CD4-positive, CD25-positive, alpha-beta regulatory T cell (primary cell): ENCODE measurements around the gene CELF2. TPM values are rescaled to one million over a fixed set of nuclear protein-coding genes. Genes with fewer than 3 reads are reported as not detected.
A peak's percentile ranks its signal among the peaks of the same experiment; 100 is the strongest.

Source experiments
- ATAC-seq, 2 donors: fragments of 150-1000 bp; cut with Tn5 transposase; one replicate each; pipeline ENCODE4 v1.10.0; 2021; ENCODE audit warnings: low read depth in 2 of 2, moderate number of reproducible peaks in 2 of 2, moderate library complexity in 1 of 2
- DNase-seq, 3 donors: peaks; one replicate each; pipeline versions ENCODE4 v3.0.0 to v3.0.0-alpha.2; 2012 to 2022; ENCODE audit warnings: mixed read lengths in 1 of 3
- H3K27ac ChIP-seq: one replicate; pipeline ENCODE4 v1.7.0; 2013; ENCODE audit warnings: mild to moderate bottlenecking, low read length; ENCODE audit not compliant: insufficient read depth, poor library complexity, severe bottlenecking
- H3K27me3 ChIP-seq: one replicate; pipeline ENCODE4 v1.7.0; 2013; ENCODE audit warnings: low read length; ENCODE audit not compliant: control insufficient read depth, insufficient read depth
- H3K36me3 ChIP-seq: one replicate; pipeline ENCODE4 v1.7.0; 2013; ENCODE audit warnings: mild to moderate bottlenecking, low read length, moderate library complexity; ENCODE audit not compliant: control insufficient read depth, insufficient read depth
- H3K4me1 ChIP-seq: 2 replicates; pipeline ENCODE4 v1.7.0; 2013; ENCODE audit warnings: mild to moderate bottlenecking, low read length; ENCODE audit not compliant: insufficient read depth, control insufficient read depth, poor library complexity, severe bottlenecking
- H3K4me3 ChIP-seq: one replicate; pipeline ENCODE4 v1.7.0; 2013; ENCODE audit warnings: low read depth, mild to moderate bottlenecking, low read length, moderate library complexity
- H3K9me3 ChIP-seq, 2 experiments: 1 replicate in 1 of 2; 2 replicates in 1 of 2; pipeline ENCODE4 v1.7.0; 2013; ENCODE audit warnings: low read length in 2 of 2, mild to moderate bottlenecking in 1 of 2, moderate library complexity in 1 of 2; ENCODE audit not compliant: control insufficient read depth in 2 of 2
- H3K27ac Mint-ChIP-seq, 3 donors: one replicate each; pipeline ENCODE4 v1.8.0; 2020 to 2022; ENCODE audit warnings: mild to moderate bottlenecking in 3 of 3, mixed read lengths in 3 of 3, moderate library complexity in 2 of 3
- H3K27me3 Mint-ChIP-seq: one replicate; pipeline ENCODE4 v1.8.0; 2022; ENCODE audit warnings: mild to moderate bottlenecking, mixed read lengths
- H3K36me3 Mint-ChIP-seq: one replicate; pipeline ENCODE4 v1.8.0; 2020; ENCODE audit warnings: mixed read lengths
- H3K4me1 Mint-ChIP-seq, 4 donors: one replicate each; pipeline ENCODE4 v1.8.0; 2020 to 2022; ENCODE audit warnings: mixed read lengths in 4 of 4, mild to moderate bottlenecking in 1 of 4
- H3K4me3 Mint-ChIP-seq, 4 donors: one replicate each; pipeline ENCODE4 v1.8.0; 2020 to 2022; ENCODE audit warnings: mild to moderate bottlenecking in 4 of 4, mixed read lengths in 4 of 4, moderate library complexity in 3 of 4
- H3K9me3 Mint-ChIP-seq, 7 donors: one replicate each; pipeline ENCODE4 v1.8.0; 2020 to 2022; ENCODE audit warnings: mixed read lengths in 7 of 7, mild to moderate bottlenecking in 3 of 7, moderate library complexity in 2 of 7
- polyA plus RNA-seq, 4 donors: library from polyadenylated mRNA; unstranded; fragments of 300-500 nt; fragmentation: Illumina TruSeq; gene quantifications; one replicate each; pipeline ENCODE4 v1.2.3, GENCODE V29; 2021
- total RNA-seq: library from RNA; stranded (reverse); gene quantifications from one replicate; pipeline ENCODE4 v1.2.3, GENCODE V29; 2022

CELF2 gene
- total and polyA plus RNA-seq, 5 donors from 2014 or later = 117 to 230 (median 150) TPM

GRCh38 chr10:11201911-11202310 is 184.2 kb downstream of the CELF2 start:
- Histone ChIP-seq H3K27ac (peak overlapping the region; percentile 24), H3K4me3 (no peak overlapping the region), H3K4me1 (peaks cover 85% of the 10 kb centered on the region), H3K27me3 (no peaks in the 10 kb centered on the region), H3K9me3 (no peaks in the 10 kb centered on the region), H3K36me3 (peaks cover 92% of the 10 kb centered on the region)
- H3K27ac Mint-ChIP-seq = peak overlapping the region; percentile 62 to 98 (median 77)
- H3K4me1 Mint-ChIP-seq = peaks cover 68 to 99% (median 84%) of the 10 kb centered on the region in 4 donors
- H3K27me3 Mint-ChIP-seq = no peaks in the 10 kb centered on the region
- DNase-seq (no peak), ATAC-seq (no peak)
- peaks cover 0 to 7% (median 0%) of the 10 kb centered on the region in 7 donors for H3K9me3 Mint-ChIP-seq
- peaks cover 70% of the 10 kb centered on the region for H3K36me3 Mint-ChIP-seq
- H3K4me3 Mint-ChIP-seq = peak overlapping the region in 3 of 4 donors; percentile 12 to 48 (median 22)

GRCh38 chr10:11204351-11204942 is 186.8 kb downstream of the CELF2 start:
- H3K4me1 Mint-ChIP-seq = peaks cover 65 to 99% (median 84%) of the 10 kb centered on the region in 4 donors
- H3K27ac Mint-ChIP-seq = peak overlapping the region in 1 of 3 donors; percentile 95
- peaks cover 77% of the 10 kb centered on the region for H3K36me3 Mint-ChIP-seq
- Histone ChIP-seq H3K27me3 (no peaks in the 10 kb centered on the region), H3K4me3 (no peak overlapping the region), H3K36me3 (peaks cover 93% of the 10 kb centered on the region), H3K9me3 (no peaks in the 10 kb centered on the region), H3K4me1 (peaks cover 85% of the 10 kb centered on the region), H3K27ac (no peak overlapping the region)
- DNase-seq (no peak), ATAC-seq (no peak)
- H3K4me3 Mint-ChIP-seq = peak overlapping the region in 2 of 4 donors; percentile 29 to 43
- no peaks in the 10 kb centered on the region for H3K27me3 Mint-ChIP-seq
- peaks cover 0 to 7% (median 0%) of the 10 kb centered on the region in 7 donors for H3K9me3 Mint-ChIP-seq

GRCh38 chr10:11205030-11205772 is 187.5 kb downstream of the CELF2 start:
- no peaks in the 10 kb centered on the region for H3K9me3 ChIP-seq
- H3K27me3 ChIP-seq = no peaks in the 10 kb centered on the region
- peak overlapping the region in 2 of 3 donors; percentile 68 to 95 for H3K27ac Mint-ChIP-seq
- peak in 1 of 2 donors; percentile 57 for ATAC-seq
- no peak for DNase-seq
- H3K4me1 Mint-ChIP-seq = peaks cover 65 to 99% (median 85%) of the 10 kb centered on the region in 4 donors
- peaks cover 0 to 7% (median 0%) of the 10 kb centered on the region in 7 donors for H3K9me3 Mint-ChIP-seq
- H3K4me3 ChIP-seq = no peak overlapping the region
- peak overlapping the region in 2 of 4 donors; percentile 1 to 55 for H3K4me3 Mint-ChIP-seq
- H3K27ac ChIP-seq = peak overlapping the region; percentile 18
- H3K4me1 ChIP-seq = peaks cover 85% of the 10 kb centered on the region
- H3K36me3 Mint-ChIP-seq = peaks cover 73% of the 10 kb centered on the region
- peaks cover 89% of the 10 kb centered on the region for H3K36me3 ChIP-seq
- H3K27me3 Mint-ChIP-seq = no peaks in the 10 kb centered on the region

- Mint-ChIP-seq H3K4me1 (peaks cover 57 to 99% (median 88%) of the 10 kb centered on the region in 4 donors), H3K36me3 (peaks cover 61% of the 10 kb centered on the region), H3K9me3 (no peaks in the 10 kb centered on the region), H3K4me3 (peak overlapping the region; percentile 27 to 88 (median 56)), H3K27ac (peak overlapping the region; percentile 79 to 96 (median 93)), H3K27me3 (no peaks in the 10 kb centered on the region)
- ATAC-seq (no peak), DNase-seq (no peak)
- Histone ChIP-seq H3K27me3 (no peaks in the 10 kb centered on the region), H3K27ac (peak overlapping the region; percentile 38), H3K9me3 (no peaks in the 10 kb centered on the region), H3K4me1 (peaks cover 87% of the 10 kb centered on the region), H3K4me3 (no peak overlapping the region), H3K36me3 (peaks cover 81% of the 10 kb centered on the region)
Measured at GRCh38 chr10:11206676-11207559, 189.2 kb downstream of the CELF2 start.

- ATAC-seq (no peak), DNase-seq (no peak)
- Histone ChIP-seq H3K4me1 (peaks cover 88% of the 10 kb centered on the region), H3K27ac (peak overlapping the region; percentile 25), H3K36me3 (peaks cover 80% of the 10 kb centered on the region), H3K27me3 (no peaks in the 10 kb centered on the region), H3K9me3 (no peaks in the 10 kb centered on the region), H3K4me3 (no peak overlapping the region)
- H3K4me1 Mint-ChIP-seq = peaks cover 54 to 99% (median 89%) of the 10 kb centered on the region in 4 donors
- peaks cover 61% of the 10 kb centered on the region for H3K36me3 Mint-ChIP-seq
- H3K27ac Mint-ChIP-seq = peak overlapping the region; percentile 79 to 97 (median 96)
- no peaks in the 10 kb centered on the region for H3K27me3 Mint-ChIP-seq
- peak overlapping the region in 2 of 4 donors; percentile 78 to 88 for H3K4me3 Mint-ChIP-seq
- H3K9me3 Mint-ChIP-seq = no peaks in the 10 kb centered on the region
Measured at GRCh38 chr10:11207560-11207844, 189.8 kb downstream of the CELF2 start.

DNA sequence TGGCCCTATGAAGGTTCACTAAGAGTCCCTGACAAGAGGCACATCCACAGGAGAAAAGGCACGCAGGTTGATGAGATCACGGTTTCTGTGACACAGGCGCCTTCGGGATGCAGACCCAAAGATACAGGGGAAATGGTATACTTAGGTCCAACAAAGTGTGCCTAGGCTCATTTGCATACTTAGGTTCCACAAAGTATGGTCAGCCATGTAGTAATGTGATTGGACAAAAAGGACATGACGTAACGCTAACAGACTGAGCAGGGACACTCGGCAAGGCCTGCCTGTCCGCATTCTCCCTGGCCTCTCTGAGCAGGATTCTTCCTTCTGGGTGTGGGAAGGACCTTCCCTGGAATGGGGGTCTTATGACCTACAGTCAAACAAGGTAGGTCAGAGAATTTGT is 190.6 kb downstream of the CELF2 start:
- H3K4me1 ChIP-seq = peaks cover 88% of the 10 kb centered on the region
- no peaks in the 10 kb centered on the region for H3K27me3 Mint-ChIP-seq
- peaks cover 56% of the 10 kb centered on the region for H3K36me3 Mint-ChIP-seq
- peaks cover 79% of the 10 kb centered on the region for H3K36me3 ChIP-seq
- no peaks in the 10 kb centered on the region for H3K9me3 Mint-ChIP-seq
- no peaks in the 10 kb centered on the region for H3K27me3 ChIP-seq
- no peaks in the 10 kb centered on the region for H3K9me3 ChIP-seq
- peak overlapping the region; percentile 78 to 90 (median 85) for H3K4me3 Mint-ChIP-seq
- H3K4me3 ChIP-seq = peak overlapping the region; percentile 82
- ATAC-seq (no peak), DNase-seq (no peak)
- H3K27ac ChIP-seq = peak overlapping the region; percentile 76
- peaks cover 54 to 99% (median 90%) of the 10 kb centered on the region in 4 donors for H3K4me1 Mint-ChIP-seq
- H3K27ac Mint-ChIP-seq = peak overlapping the region; percentile 79 to 97 (median 96)
